GM19043 (cell line): Measurements from ENCODE around the gene RASGRP2.
A peak's percentile ranks its signal among the peaks of the same experiment; 100 is the strongest.

Experiments used
- ATAC-seq: cut with Tn5 transposase; IDR thresholded peaks from one replicate; pipeline ENCODE4 v1.9.1; 2021; ENCODE audit warnings: low read depth; ENCODE audit not compliant: unreplicated experiment

The RASGRP2 gene

GRCh38 chr11:64743591-64744543, at the start of gene RASGRP2:
Gene RASGRP2 (minus strand): TSS chr11:64744142. CDS start chr11:64742866, 1,276 bp downstream.
- no peak for ATAC-seq

GRCh38 chr11:64792482-64792881, 48.5 kb upstream of the RASGRP2 start:
- ATAC-seq, result no peak

GRCh38 chr11:64791781-64792291, 47.9 kb upstream of the RASGRP2 start:
- no peak for ATAC-seq

GRCh38 chr11:64790205-64791095, 46.5 kb upstream of the RASGRP2 start:
- no peak for ATAC-seq

GRCh38 chr11:64789331-64790204, 45.6 kb upstream of the RASGRP2 start:
- no peak for ATAC-seq

GRCh38 chr11:64788321-64789215, 44.6 kb upstream of the RASGRP2 start:
- no peak for ATAC-seq

GRCh38 chr11:64787526-64788320, 43.8 kb upstream of the RASGRP2 start:
- ATAC-seq, result no peak

- no peak for ATAC-seq
Observed at GRCh38 chr11:64786308-64786707, 42.4 kb upstream of the RASGRP2 start.

- no peak for ATAC-seq
Observed at GRCh38 chr11:64784813-64785581, 41.1 kb upstream of the RASGRP2 start.

DNA sequence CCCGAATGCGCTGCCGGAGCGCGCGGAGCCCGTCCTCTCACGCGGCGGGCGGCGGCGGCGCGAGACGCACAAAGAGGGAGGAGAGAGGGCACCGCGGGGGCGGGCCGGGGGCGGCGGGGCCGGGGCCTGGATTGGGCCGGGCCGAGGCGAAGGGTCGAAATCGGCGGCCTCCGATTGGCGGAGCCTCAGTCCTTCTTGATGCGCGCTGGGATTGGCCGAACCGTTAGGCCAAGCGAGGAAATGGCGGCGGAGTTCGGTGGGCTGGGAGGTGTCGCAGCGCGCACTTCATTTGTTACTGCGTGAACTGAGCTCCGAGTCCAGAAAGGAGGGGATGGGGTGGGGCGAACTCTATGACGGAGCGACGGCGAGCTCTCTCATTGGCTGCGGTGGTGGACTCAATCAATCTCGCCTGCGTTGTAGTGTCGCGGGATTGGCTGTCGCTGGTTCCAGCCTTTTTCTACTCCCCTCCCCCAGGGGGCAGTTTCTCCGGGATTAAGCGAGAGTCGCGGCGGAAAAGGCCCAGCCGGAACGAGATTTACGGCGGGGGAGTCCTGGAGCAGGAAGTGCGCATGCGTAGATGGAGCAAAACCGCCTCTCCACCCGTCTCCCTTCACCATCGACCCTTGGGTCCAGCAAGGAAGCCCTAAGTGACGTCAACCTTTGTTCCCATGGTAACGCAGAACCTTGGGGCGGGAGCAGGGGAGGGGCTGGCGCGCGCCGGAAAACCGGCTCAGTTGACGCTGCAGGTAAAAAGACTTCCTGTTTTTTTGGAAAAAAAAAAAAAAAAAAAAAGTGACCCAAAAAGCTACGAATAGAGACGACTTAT, 34.7 kb upstream of the RASGRP2 start, which contains the start of gene SF1:
TSS of gene SF1 (minus strand) at position 70 of the 826 bp plus-strand sequence. CDS start 150 bp downstream, outside the sequence.
- peak; percentile 84 for ATAC-seq

DNA sequence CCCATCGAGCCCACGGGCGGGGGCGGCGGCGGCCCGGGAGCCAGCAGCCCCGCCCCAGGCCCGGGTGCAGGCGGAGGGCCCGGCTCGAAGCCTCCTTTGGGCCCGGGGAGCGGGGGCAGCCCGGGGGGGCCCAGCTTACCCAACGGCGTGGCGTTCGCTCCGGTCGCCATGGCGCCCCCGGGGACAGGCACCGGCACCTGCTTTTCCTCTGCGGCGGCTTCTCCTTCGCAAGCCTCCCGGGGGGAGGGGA, 34.2 kb upstream of the RASGRP2 start:
- ATAC-seq, result peak; percentile 1

- ATAC-seq, result no peak
Observed at GRCh38 chr11:64777449-64778222, 33.7 kb upstream of the RASGRP2 start.

- no peak for ATAC-seq
Observed at GRCh38 chr11:64776875-64777274, 32.9 kb upstream of the RASGRP2 start.

GRCh38 chr11:64776425-64776824, 32.5 kb upstream of the RASGRP2 start:
- no peak for ATAC-seq

GRCh38 chr11:64774144-64774543, 30.2 kb upstream of the RASGRP2 start:
- ATAC-seq, result no peak
